SK-N-SH treated with all-trans-retinoic acid at 6 μM for 48 hours (cell line): ENCODE measurements around the gene RGL1.

ENCODE experiments used
- PPARA ChIP-seq: fragments of 250-450 bp; sonication (Bioruptor Pico); IDR thresholded peaks from 2 replicates; pipeline ENCODE4 v1.5.0; 2020; ENCODE audit warnings: mild to moderate bottlenecking, borderline replicate concordance
- RARB ChIP-seq: fragments of 250-450 bp; sonication (Bioruptor Pico); IDR thresholded peaks from 2 replicates; pipeline ENCODE4 v1.8.0; 2021; ENCODE audit warnings: mild to moderate bottlenecking, moderate library complexity
- SNAI2 ChIP-seq: fragments of 250-450 bp; sonication (Bioruptor Pico); IDR thresholded peaks from 2 replicates; pipeline ENCODE4 v1.5.0; 2020; ENCODE audit warnings: mild to moderate bottlenecking, moderate library complexity
- TOX ChIP-seq: fragments of 250-450 bp; sonication (Bioruptor Pico); IDR thresholded peaks from 2 replicates; pipeline ENCODE4 v1.8.0; 2021; ENCODE audit warnings: mild to moderate bottlenecking, moderate library complexity, borderline replicate concordance
- ZFP3 ChIP-seq: fragments of 250-450 bp; sonication (Bioruptor Pico); IDR thresholded peaks from 2 replicates; pipeline ENCODE4 v1.5.0; 2020; ENCODE audit warnings: mild to moderate bottlenecking, moderate library complexity
- ZNF565 ChIP-seq: fragments of 450-650 bp; formaldehyde crosslinking; conservative IDR thresholded peaks from 2 replicates; pipeline ENCODE4 v1.5.0; 2020; ENCODE audit warnings: low read depth, mild to moderate bottlenecking, moderate library complexity
- ZNF70 ChIP-seq: fragments of 450-650 bp; formaldehyde crosslinking; IDR thresholded peaks from 2 replicates; pipeline ENCODE4 v1.5.0; 2020; ENCODE audit warnings: mild to moderate bottlenecking, moderate library complexity
- ZNF8 ChIP-seq: fragments of 450-650 bp; formaldehyde crosslinking; IDR thresholded peaks from 2 replicates; pipeline ENCODE4 v1.5.0; 2020; ENCODE audit warnings: mild to moderate bottlenecking, moderate library complexity
- TF ChIP-seq, protein P1 (sequence below): fragments of 250-450 bp; sonication (Bioruptor Pico); IDR thresholded peaks from 2 replicates; pipeline ENCODE4 v1.5.1; 2020; ENCODE audit warnings: low read depth, mild to moderate bottlenecking, moderate library complexity
- TF ChIP-seq, protein P2 (sequence below): fragments of 250-450 bp; sonication (Bioruptor Pico); IDR thresholded peaks from 2 replicates; pipeline ENCODE4 v1.5.0; 2020; ENCODE audit warnings: mild to moderate bottlenecking, moderate library complexity
- TF ChIP-seq, protein P3 (sequence below): fragments of 250-450 bp; sonication (Bioruptor Pico); IDR thresholded peaks from 2 replicates; pipeline ENCODE4 v1.5.1; 2021; ENCODE audit warnings: mild to moderate bottlenecking, moderate library complexity

DNA sequence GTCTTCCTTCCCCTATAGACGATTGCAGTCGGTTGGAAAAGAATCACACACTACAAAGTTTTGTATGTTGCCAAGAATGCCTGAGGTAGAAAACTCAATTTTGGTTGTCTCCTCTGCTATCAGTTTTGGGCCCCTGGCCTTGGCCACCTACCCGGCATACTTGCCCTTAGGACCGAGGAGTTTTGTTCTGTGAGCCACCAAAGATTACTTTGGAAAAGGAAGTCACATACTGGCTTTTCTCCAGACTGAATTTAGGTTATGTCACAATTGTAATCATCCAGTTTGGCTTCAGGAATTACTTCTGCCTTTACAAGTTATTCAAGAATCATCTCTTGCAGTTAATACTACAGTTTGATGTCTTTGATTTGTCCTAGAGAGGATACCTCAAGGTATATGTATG lies 71.4 kb downstream of the RGL1 start:
- TF ChIP-seq ZNF8 (CRISPR knock-in tag): no peak
- TF ChIP-seq ZFP3 (CRISPR knock-in tag): no peak
- no peak for TF ChIP-seq TOX
- TF ChIP-seq PPARA: no peak
- no peak for TF ChIP-seq RARB
- TF ChIP-seq SNAI2 (CRISPR knock-in tag): no peak
- no peak for TF ChIP-seq ZNF70
- TF ChIP-seq, protein P1, sequence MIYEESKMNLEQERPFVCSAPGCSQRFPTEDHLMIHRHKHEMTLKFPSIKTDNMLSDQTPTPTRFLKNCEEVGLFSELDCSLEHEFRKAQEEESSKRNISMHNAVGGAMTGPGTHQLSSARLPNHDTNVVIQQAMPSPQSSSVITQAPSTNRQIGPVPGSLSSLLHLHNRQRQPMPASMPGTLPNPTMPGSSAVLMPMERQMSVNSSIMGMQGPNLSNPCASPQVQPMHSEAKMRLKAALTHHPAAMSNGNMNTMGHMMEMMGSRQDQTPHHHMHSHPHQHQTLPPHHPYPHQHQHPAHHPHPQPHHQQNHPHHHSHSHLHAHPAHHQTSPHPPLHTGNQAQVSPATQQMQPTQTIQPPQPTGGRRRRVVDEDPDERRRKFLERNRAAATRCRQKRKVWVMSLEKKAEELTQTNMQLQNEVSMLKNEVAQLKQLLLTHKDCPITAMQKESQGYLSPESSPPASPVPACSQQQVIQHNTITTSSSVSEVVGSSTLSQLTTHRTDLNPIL (CRISPR knock-in tag): no peak
- TF ChIP-seq ZNF565 (CRISPR knock-in tag): no peak
- TF ChIP-seq, protein P2, sequence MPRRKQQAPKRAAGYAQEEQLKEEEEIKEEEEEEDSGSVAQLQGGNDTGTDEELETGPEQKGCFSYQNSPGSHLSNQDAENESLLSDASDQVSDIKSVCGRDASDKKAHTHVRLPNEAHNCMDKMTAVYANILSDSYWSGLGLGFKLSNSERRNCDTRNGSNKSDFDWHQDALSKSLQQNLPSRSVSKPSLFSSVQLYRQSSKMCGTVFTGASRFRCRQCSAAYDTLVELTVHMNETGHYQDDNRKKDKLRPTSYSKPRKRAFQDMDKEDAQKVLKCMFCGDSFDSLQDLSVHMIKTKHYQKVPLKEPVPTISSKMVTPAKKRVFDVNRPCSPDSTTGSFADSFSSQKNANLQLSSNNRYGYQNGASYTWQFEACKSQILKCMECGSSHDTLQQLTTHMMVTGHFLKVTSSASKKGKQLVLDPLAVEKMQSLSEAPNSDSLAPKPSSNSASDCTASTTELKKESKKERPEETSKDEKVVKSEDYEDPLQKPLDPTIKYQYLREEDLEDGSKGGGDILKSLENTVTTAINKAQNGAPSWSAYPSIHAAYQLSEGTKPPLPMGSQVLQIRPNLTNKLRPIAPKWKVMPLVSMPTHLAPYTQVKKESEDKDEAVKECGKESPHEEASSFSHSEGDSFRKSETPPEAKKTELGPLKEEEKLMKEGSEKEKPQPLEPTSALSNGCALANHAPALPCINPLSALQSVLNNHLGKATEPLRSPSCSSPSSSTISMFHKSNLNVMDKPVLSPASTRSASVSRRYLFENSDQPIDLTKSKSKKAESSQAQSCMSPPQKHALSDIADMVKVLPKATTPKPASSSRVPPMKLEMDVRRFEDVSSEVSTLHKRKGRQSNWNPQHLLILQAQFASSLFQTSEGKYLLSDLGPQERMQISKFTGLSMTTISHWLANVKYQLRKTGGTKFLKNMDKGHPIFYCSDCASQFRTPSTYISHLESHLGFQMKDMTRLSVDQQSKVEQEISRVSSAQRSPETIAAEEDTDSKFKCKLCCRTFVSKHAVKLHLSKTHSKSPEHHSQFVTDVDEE: no peak
- TF ChIP-seq, protein P3, sequence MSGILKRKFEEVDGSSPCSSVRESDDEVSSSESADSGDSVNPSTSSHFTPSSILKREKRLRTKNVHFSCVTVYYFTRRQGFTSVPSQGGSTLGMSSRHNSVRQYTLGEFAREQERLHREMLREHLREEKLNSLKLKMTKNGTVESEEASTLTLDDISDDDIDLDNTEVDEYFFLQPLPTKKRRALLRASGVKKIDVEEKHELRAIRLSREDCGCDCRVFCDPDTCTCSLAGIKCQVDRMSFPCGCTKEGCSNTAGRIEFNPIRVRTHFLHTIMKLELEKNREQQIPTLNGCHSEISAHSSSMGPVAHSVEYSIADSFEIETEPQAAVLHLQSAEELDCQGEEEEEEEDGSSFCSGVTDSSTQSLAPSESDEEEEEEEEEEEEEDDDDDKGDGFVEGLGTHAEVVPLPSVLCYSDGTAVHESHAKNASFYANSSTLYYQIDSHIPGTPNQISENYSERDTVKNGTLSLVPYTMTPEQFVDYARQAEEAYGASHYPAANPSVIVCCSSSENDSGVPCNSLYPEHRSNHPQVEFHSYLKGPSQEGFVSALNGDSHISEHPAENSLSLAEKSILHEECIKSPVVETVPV: no peak
